HPDE6-E6E7 (cell line): ENCODE results near the gene COMP.
A peak's percentile ranks its signal among the peaks of the same experiment; 100 is the strongest.
"Not testable (repeated sequence)": the region's sequence is repeated elsewhere in the genome, so short reads cannot be mapped to it uniquely, and the experiment has no call there.

Experiments used
- DNase-seq: peaks from one replicate; pipeline ENCODE4 v3.0.0; 2011; ENCODE audit warnings: missing footprints; ENCODE audit errors: extremely low spot score

COMP gene

DNA sequence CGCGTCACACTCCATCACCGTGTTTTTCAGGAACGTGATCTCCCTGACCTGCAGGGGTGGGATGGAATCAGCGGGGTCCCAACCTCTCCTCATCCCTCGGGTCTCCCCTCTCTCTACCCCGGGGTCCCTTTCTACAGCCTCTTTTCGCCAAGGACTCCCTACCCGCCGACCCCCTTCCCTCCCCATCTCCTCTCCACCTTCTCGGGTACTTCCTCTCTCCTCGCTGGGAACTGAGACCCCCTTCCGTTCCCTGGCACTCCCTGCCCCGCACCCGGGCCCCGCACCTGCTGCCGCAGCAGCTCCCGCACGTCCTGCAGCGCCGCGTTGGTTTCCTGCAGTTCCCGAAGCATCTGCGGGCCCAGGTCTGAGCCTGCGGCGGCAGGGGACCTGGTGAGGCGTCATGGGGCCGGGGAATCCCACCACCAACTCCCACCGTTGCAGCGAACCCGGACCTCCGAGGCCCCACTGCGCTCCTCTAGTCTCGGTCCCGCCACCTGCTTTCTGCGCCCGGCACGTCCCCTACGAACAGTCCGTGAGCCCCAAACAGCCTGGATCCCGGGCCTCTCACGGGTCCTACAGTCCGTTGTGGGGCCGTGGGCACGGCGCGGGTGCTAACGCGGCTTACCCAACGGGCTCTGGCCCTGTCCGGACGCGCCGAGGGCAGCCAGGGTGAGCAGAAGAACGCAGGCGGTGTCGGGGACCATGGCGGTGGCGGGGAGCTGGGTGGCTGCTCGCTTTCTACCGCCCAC, at the start of gene COMP:
COMP (minus strand) TSS at position 740 of the 749 bp plus-strand sequence; CDS start at position 704, 36 bp downstream.
- no peak for DNase-seq

DNA sequence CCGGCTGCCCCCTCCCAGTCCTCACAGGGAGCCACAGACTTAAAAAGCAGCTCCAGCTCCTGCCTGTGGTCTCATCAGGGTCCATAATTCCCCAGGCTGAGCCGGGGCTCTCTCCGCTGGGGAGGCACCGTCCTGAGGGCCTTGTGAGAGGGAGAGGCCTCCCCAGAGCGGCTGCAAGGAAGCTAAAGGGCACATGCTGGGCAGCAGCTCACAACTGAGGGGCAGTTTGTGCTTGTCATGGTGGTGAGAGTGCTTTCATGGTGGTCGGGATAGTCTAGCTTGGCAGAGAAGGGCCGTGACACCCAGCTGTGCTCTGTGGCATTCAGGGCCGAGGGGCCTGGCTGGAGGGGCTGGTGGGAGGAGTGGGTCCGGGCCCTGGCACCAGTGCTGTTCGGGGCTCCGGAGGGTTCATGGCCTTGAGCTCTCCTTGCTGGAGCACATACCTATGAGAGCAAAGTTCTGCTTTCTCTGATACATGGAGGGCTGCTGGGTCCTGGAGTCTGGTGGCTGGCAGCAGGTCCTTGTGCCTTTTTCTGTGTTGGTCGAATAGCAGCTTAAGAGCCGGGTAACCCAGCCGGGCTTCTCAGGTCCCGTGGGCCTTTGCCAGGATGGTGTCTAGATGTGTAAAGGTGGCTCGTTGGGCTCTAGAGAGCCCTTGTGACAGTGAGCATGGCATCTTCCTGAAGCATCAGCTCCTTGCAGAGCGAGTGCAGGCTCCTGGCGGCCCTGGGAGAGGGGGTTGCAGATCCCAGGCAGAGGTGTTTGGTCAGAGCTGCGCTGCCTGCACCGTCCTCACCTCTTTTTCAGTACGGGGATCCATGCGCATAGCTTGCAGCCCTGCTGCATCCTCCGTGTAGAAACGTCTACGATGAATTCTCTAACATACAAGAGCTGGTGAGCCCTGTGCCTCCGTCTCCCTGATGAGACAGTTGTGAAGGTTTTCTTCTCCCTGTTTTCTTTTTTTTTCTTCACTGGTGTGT, 49.5 kb upstream of the COMP start:
- no peak for DNase-seq

DNA sequence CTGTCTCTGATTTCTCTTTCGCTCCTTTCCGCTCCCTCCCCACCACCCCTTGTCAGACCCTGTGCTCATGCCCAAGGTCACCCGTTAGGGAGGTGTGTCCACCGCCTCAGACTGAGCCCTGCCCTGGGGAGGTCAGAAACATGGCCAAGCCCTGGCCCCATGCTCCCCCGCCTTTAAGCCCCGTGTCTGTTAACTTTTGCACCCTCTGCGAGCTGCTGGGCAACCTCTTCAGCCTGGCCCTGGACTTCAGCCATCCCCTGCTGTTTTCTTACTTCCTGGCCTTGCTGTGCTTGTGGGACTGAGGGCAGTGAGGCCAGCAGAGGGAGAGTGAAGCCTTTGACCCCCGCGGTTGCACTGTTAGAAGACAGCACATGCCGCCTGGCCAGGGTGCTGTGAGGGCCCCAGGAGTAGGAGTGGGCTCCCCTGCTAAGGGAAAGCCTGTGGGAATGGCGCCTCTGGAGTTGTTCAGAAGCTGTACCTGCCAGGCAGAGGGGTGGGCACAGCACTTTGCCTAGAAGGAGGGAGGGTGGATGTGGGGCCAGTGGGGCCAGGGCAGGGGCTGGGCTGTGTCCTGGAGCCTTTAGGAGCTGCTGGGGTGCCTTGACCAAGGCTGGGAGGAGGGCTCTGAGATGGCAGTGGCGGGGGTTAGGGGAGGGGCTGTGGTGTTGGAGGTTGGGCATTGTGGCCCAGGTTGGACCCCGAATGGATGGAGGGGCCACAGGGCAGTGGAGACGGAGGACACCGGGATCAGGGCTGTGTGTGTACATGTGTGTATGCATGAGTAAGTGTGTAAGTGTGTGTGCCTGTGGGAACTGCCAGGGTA, 48.6 kb upstream of the COMP start:
- DNase-seq: no peak

DNA sequence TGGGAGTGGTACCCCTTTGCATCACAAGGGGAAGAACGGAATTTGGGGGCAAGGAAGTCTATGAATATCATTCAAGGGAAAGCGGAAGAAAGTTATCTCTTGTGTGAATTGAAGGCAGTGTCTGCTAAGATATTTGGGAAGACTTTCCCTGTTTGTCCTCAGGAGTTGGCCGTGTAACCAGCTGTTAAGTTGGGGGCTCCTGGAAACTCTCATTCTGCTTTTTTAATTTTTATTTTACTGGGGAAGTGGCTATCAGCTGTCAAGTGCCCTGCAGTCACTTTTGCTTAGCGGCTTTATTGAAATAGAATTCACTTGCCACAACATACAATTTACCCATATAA, 43.5 kb upstream of the COMP start:
- DNase-seq: no peak

DNA sequence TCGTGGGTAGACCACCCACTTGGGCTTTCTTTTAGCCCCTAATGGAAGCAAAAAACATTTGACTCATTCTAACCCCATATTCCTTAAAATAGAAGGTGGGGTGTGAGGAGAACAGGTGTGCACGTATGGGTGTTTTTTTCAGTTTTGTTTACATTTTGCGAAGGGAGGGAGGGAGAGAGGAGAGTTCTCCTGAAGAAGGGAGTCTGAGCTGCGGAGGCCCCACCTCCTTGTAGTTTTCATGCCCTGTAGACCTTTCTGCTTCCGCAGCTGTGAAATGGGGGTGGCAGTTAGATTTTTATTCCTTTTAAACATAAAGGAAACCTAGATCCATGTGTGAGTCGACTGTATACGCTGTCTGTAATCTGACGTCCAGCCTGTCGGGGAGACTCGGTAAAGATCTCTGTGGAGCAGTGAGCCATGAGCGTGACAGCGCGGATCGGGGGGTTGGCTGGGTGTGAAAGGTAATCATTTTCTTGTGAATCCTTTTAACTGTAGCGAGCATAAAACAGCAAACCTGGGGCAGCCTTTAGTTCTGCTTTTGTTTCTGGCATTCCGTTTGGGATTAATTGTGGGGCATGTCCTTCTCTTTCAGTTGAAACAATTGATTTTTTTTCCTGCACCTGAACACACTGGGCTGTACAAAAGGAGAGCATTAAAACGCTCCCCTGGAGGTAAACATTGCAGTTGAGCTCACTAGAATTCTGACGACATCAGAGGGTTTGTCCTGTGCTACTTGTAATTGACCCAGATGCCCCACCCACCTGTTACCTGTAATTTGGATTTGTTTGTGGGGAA, 42.9 kb upstream of the COMP start:
- no peak for DNase-seq

GRCh38 chr19:18833141-18833476, 42.0 kb upstream of the COMP start:
- DNase-seq: no peak

GRCh38 chr19:18832306-18833140, 41.4 kb upstream of the COMP start:
- no peak for DNase-seq

- peak; percentile 90 for DNase-seq
Measured at GRCh38 chr19:18831524-18832305, 40.6 kb upstream of the COMP start, which contains the start of gene UPF1. Gene UPF1, plus strand, starts transcription at chr19:18831959. Its CDS starts 251 bp downstream, at chr19:18832210.

GRCh38 chr19:18830488-18830887, 39.4 kb upstream of the COMP start:
- no peak for DNase-seq

- DNase-seq: no peak
Measured at GRCh38 chr19:18828786-18829185, 37.7 kb upstream of the COMP start.

DNA sequence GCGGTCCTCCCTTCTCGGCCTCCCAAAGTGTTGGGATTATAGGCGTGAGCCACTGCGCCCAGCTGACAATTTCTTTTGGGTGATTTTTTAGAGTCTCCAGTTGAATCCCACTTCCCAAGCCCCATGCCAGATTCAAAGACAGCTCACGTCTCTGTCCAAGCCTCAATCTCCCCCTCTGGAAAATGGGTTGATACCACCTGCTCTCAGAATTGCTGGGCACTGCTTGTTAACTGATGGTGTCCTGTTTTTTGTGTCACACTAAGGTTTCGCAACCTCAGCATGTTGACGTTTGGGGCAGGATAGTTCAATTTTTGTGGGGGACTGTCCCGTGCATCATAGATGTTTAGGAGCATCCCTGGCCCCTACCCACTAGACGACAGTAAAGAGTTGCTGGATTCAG, 26.5 kb upstream of the COMP start:
- DNase-seq: no peak

DNA sequence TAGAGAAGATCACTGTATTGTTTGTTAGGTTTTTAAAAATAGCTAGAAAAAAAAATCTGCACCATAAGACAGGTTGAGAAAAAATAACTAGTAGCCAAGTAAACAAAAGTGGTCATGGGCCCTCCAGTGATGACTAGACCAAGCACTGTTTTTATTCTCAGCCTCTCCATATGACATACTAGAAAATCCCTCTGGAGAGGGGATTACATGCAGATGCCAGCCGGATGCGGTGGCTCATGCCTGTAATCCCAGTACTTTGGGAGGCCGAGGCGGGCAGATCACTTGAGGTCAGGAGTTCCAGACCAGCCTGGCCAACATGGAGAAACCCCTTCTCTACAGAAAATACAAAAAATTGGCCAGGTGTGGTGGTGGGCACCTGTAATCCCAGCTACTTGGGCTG, 25.5 kb upstream of the COMP start:
- DNase-seq: not testable (repeated sequence)

GRCh38 chr19:18815673-18816072, 24.6 kb upstream of the COMP start:
- DNase-seq: no peak

DNA sequence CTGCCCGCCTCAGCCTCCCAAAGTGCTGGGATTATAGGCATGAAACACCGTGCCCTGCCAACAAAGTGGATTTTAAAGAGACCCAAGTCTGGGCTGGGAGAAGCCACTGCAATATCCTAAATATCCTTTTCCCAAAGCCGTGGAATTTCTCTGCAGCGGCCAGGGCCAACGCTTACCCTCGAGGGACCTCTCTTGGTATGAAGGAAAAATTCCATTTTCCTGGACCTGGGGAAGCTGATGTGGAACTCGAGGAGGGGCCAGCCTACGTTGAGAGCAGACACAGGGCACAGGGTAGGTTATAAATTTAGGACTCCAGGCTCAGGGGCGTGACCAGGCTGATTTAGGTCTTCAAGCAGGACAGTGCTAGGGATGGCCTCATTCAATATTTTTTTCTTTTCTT, 23.0 kb upstream of the COMP start:
- DNase-seq: no peak

DNA sequence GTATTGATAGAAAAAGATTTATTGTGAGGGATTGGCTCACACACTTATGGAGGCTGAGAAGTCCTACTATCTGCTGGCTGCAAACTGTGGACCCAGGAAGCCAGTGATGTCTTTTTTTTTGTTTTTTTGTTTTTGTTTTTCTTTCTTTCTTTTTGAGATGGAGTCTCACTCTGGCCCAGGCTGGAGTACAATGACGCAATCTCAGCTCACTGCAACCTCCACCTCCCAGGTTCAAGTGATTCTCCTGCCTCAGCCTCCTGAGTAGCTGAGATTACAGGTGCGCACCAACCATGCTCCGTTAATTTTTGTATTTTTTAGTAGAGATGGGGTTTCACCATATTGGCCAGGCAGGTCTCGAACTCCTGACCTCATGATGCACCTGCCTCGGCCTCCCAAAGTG, 20.5 kb upstream of the COMP start:
- not testable (repeated sequence) for DNase-seq

DNA sequence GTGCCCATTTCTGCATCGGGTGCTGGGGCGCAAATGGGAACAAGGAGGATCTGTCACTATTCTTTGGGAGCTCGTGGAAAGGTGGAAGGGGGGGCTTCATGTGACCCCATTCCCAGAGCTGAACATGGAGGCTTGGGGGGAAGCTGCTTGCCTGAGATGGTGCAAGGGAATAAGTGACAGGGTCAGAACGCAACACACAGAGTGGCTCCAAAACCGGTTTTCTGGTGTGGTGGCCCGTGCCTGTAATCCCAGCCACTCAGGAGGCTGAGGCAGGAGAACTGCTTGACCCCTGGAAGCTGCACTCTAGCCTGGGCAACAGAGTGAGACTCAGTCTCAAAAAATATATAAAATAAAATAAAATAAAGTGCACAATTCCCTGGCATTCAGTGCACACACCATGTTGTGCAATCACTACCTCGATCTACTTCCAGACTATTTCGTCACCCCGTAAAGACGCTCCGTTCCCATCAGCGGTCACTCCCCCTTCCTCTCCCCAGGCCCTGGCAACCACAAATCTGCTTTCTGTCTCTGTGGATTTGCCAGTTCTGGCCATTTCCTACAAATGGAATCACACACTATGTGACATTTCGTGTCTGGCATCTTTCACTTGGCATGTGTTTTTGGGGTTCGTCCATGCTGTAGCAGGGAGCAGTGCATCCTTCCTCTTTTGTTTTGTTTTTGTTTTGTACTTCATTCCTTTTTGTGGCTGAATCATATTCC, 18.2 kb upstream of the COMP start:
- DNase-seq: no peak

DNA sequence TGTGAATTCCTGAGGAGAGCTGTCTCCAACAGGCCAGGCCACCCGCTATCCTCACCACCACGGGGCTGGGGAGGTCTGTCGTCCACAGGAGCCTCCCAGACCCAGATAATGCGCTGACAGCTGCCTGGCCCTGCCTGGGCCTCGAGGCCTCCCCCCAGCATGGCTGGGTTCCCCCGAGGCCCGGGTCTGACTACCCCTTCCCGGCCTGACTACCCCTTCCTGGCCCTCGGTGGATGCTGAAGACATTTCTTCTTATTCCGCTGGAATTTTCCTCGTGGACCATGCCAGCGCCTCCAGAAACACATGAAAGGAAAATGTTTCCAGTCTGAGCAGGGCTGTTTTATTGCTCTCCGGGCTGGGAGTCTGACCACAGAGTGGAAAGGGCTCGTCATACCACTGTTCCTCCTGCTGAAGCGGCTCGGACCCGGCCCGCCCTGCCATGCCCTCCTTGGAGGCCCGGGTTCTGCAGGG, 16.8 kb upstream of the COMP start:
- no peak for DNase-seq

DNA sequence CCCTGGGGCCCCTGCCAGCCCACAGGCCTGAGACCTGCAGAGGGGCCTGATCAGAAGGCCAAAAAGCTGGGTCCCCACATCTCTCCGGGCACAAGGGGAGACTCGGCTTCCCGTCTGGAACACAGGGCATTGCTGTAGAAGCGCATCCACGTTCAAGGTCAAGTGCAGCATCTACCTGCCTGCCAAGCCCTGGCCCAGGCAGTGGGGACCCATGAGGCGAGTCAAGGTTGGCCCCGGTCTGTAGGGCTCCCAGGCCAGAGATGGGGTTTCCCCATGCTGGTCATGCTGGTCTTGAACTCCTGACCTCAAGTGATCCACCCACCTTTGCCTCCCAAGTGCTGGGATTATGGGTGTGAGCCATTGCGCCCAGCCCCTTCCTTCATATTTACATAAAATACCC, 13.5 kb upstream of the COMP start:
- DNase-seq: no peak

GRCh38 chr19:18804139-18804601, 13.1 kb upstream of the COMP start:
- no peak for DNase-seq
